ENCODE data around the gene ABHD12.
"Not testable (repeated sequence)": the region's sequence is repeated elsewhere in the genome, so short reads cannot be mapped to it uniquely, and the experiment has no call there.

The ABHD12 gene

GRCh38 chr20:25274891-25275812 lies 115.5 kb downstream of the ABHD12 start:
- DNase-seq, result no peak

- no peak for DNase-seq
Observed at GRCh38 chr20:25274481-25274880, 116.2 kb downstream of the ABHD12 start.

DNA sequence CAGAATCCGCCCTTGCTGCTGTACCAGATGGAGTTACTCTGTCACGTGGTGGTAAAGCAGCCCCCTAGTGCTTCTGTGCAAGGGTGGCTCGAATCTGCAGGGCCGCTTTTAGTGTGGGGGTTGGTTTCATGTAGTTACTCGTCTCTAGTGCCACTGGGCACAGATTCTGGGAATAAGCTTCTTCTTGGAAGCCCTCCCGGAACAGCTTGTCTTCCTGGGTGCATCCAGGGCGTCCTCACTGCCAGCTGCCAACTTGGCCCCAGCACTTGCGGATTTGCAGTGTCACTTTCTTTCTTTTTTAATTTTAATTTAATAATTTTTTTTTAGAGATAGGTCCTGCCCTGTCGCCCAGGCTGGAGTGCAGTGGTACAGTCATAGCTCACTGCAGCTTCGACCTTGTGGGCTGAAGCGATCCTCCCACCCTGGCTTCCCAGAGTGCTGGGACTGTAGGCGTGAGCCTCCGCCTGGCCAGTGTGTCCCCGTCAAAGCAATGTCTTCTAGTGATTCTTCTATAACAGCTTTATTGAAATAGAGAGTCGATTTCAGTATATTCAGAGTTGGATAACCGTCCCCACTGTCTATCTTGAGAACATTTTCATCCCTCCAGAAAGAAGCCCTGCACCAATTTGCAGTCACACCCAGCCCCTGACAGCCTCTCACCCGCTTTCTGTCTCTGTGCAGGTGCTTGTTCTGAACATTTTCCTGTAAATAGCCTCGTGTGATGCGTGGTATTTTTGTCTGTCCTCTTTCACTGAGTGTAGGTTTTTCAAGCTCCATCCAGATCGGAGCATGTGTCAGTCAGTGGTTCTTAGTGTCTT lies 116.9 kb downstream of the ABHD12 start:
- DNase-seq, result no peak

DNA sequence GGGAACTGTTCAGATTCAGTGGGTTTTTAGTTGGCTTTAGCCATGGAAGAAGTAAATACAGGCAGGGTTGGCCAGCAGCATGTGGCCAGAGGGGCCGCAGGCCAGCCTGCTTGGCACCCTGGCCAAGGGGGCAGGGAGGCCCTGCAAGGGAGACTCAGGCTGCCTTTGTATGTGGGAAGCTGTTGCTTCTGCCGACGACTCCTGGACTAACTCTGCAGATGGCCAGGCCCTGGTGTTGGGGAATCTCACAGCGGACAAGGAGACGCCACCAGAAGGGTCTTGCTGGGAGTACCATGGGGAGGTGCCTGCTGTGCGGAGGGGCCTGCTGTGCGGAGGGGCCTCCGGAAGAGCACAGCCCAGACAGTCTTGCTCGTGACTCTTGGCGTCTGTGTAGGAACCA lies 117.6 kb downstream of the ABHD12 start:
- DNase-seq, result no peak

GRCh38 chr20:25272223-25273000 lies 118.2 kb downstream of the ABHD12 start:
- no peak for DNase-seq

GRCh38 chr20:25271486-25272222 lies 119.0 kb downstream of the ABHD12 start:
- no peak for DNase-seq

GRCh38 chr20:25270829-25271251 lies 119.8 kb downstream of the ABHD12 start:
- no peak for DNase-seq

- no peak for DNase-seq
Observed at GRCh38 chr20:25269833-25270170, 120.8 kb downstream of the ABHD12 start.

DNA sequence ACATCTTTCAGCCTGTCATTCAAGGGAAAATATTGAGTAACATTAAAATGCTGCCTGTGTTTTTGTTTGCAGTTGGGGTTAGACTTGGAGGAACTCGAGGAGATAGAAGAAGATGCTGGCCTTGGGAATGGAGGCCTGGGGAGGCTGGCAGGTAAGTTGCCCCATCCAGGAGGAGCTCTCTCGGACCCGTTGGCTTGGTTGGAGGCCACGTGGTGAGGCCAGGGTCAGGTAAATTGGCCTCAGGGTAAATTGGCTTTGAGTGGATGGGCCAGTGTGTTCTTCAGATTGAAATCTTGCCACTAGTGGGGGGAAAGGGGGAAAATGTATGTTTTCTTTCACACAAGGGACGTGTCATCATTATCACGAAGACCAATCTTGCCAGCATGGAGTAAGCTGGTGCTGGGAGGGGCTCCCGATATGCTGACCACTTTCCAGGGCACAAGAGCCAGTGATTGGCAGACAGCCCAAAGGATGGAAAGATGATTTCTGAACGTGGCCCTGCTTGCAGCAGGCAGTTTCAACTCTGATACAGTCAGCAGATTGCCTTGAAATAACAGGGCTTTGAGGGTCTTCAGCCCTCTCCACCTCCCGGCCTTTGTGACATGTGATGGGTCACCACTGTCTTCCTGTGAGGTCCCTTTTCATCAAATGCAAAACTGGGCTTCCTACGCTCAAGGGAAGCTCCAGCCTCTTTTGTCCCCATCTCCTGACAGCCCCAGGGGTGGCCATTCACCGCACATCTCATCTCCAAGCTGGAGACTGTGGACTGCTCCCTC lies 121.4 kb downstream of the ABHD12 start:
- no peak for DNase-seq

DNA sequence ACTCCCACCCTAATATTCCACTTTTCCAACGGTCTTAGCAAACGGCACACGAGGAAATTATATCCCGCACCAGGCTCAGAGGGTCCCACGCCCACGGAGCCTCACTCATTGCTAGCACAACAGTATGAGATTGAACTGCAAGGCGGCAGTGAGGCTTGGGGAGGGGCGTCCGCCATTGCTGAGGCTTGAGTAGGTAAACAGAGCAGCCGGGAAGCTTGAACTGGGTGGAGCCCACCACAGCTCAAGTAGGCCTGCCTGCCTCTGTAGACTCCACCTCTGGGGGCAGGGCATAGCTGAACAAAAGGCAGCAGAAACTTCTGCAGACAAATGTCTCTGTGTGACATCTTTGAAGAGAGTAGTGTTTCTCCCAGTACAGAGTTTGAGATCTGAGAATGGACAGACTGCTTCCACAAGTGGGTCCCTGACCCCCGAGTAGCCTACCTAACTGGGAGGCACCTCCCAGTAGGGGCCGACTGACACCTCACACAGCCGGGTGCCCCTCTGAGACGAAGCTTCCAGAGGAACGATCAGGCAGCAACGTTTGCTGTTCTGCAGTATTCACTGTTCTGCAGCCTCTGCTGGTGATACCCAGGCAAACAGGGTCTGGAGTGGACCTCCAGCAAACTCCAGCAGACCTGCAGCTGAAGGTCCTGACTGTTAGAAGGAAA lies 129.7 kb downstream of the ABHD12 start:
- DNase-seq, result not testable (repeated sequence)

DNA sequence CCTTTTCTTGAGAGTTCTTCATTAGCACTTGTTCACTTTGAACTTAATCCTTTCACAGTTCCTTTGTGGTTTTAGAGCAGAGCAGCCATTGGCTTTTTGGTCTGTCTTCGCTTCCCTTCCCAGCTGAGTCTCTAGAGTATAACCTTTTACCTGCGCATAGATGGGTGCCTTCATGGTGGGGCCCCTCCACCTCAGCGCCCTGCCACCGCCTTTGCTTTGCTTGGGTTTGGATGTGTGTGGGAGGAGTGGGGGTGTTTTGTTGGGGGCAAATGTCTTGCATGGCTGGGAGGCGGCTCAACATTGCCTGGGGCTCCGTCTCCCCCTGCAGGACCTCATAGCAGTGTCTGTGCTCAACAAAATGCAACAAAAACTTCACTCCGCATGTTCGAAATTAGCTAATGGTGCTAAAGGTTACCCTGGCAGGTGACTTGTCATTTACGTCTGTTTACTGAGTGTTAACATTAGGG lies 130.8 kb downstream of the ABHD12 start:
- DNase-seq, result no peak

DNA sequence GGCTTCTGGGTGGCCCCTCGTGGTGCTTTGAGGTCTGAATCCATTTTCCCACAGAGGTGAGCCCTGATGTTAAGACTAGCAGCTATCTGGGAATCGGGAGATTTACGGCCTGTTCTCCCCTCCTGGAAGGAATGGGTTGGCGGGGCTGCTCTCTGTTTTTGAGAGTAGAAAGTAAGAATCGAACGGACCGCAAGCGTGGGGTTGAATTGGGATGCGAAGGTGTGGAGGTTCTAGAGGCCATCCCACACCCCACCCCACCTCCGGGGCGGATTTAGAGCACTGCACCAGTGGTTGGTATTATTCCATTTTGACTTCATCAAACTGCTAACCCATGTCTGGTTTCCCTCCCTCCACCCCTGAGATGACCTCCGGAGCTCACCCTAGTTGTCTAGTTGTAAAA lies 131.3 kb downstream of the ABHD12 start:
- no peak for DNase-seq

- DNase-seq, result no peak
Observed at GRCh38 chr20:25258828-25259227, 131.8 kb downstream of the ABHD12 start.

DNA sequence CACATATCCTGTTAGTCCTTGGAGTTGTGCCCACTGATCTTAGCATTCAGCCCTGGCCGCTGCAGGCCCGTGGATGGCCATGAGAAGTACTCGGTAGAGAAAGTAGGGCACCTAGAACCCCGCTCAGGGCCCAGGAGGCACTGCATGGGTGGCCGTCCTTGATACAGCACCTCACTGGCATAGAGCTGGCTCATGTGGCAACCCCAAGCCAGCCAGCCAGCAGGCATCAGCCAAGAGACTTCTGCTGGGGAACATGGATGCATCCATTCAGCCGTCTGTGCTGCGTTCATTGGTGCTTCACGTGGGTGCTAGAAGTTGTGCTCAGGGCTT lies 132.2 kb downstream of the ABHD12 start:
- DNase-seq, result no peak

DNA sequence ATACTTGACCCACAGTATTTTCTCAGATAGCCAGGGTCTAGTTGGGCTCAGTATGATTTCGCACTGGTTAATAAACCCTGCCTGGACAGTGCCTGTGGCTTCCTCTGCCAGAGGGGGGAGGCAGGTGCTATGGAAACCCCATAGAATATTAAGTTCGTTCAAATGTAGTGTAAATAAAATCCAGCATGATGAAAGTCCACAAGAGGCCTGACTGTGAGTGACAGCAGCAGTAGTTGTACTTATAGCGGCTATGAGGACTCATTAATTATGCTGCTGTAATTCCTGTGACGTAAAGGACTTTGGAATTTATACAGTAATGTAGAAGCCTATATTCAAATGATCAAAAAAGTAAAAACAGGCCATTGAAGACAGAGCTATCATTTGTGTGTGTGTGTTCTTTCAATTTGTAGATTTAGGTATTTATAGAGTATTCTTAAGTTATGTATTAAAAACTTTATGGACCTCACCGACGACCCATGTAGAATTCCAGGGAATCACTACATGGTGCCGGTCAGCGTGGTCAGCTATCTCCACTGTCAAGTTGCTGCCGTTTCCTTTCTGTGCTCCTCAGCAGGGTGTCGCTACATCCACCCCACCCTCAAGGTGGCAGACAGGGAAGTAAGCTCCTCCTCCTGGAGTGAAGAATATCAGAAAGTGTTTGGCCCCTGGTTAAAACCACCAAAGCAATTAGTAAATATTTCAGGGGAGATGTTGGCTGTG lies 132.7 kb downstream of the ABHD12 start:
- DNase-seq, result no peak

GRCh38 chr20:25257130-25257529 lies 133.5 kb downstream of the ABHD12 start:
- DNase-seq, result no peak

DNA sequence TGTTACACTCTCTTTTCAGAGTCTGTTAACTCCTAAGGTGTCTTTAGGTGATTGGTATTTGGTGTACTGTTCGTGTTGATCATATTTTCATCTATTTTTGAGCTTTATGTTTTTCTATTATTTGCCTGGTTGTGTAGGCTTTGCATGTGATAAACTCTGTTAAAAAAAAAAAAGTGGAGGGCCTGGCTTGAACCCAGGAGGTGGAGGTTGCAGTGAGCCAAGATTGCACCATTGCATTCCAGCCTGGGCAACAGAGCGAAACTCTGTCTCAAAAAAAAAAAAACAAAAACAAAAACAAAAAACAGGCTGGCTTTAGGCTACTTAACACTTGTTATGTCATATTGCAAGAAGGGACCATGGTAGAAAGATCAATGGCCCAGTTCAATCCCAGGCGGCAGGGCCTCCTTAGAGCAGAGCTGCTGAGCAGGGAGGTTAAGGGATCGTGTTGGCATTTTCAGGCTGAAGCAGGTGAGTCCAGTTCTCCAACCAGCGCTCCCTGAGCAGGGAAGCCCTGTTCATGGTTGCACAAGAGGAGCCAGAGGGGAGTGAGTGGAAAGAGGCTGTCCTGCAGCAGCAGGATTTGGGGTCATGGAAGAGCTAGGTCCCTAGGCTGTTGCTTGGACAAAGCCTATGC lies 134.3 kb downstream of the ABHD12 start:
- no peak for DNase-seq

GRCh38 chr20:25254986-25255680 lies 135.5 kb downstream of the ABHD12 start:
- DNase-seq, result no peak

- no peak for DNase-seq
Observed at GRCh38 chr20:25254571-25254970, 136.1 kb downstream of the ABHD12 start.

Data from SW 1271 (cell line).